Heart left ventricle (tissue), 16 donors: ENCODE data around the gene RTN4RL2. TPM values are rescaled to one million over a fixed set of nuclear protein-coding genes. Genes with fewer than 3 reads are reported as not detected.
A peak's percentile ranks its signal among the peaks of the same experiment; 100 is the strongest.

Experiments
- ATAC-seq, 4 donors: fragments of 200-7000 bp; cut with Tn5 transposase; one replicate each; pipeline ENCODE4 v1.9.1; 2020 to 2022; ENCODE audit warnings: moderate library complexity in 4 of 4, mild to moderate bottlenecking in 3 of 4, moderate number of reproducible peaks in 1 of 4
- DNase-seq, 5 donors: peaks; one replicate each; pipeline ENCODE4 v3.0.0-alpha.2; 2020
- H3K27ac ChIP-seq, 12 donors: fragments of 200-600 bp; sonication (generic) in 4 of 12; one replicate each; pipeline versions ENCODE4 v1.5.0 to v1.8.0; 2016 to 2022; ENCODE audit warnings: mild to moderate bottlenecking in 2 of 12
- H3K27me3 ChIP-seq, 9 donors: fragments of 200-600 bp; sonication (generic) in 2 of 9; one replicate each; pipeline versions ENCODE4 v1.5.1 to v1.8.0; 2016 to 2022; ENCODE audit warnings: mild to moderate bottlenecking in 3 of 9
- H3K36me3 ChIP-seq, 9 donors: fragments of 200-600 bp; sonication (generic) in 2 of 9; one replicate each; pipeline versions ENCODE4 v1.5.0 to v1.8.0; 2018 to 2022; ENCODE audit warnings: mild to moderate bottlenecking in 2 of 9
- H3K4me1 ChIP-seq, 12 donors: fragments of 200-600 bp; sonication (generic) in 4 of 12; one replicate each; pipeline versions ENCODE4 v1.5.0 to v1.8.0; 2016 to 2022; ENCODE audit warnings: mild to moderate bottlenecking in 3 of 12
- H3K4me3 ChIP-seq, 12 donors: fragments of 200-600 bp; sonication (generic) in 4 of 12; one replicate each; pipeline versions ENCODE4 v1.5.0 to v1.8.0; 2017 to 2022; ENCODE audit warnings: mild to moderate bottlenecking in 9 of 12, moderate library complexity in 4 of 12
- H3K9me3 ChIP-seq, 12 donors: fragments of 200-600 bp; sonication (generic) in 4 of 12; one replicate each; pipeline versions ENCODE4 v1.5.0 to v1.8.0; 2016 to 2022; ENCODE audit warnings: mild to moderate bottlenecking in 1 of 12
- POLR2A ChIP-seq, 2 donors: fragments of 450-650 bp; IDR thresholded peaks; one replicate each; pipeline ENCODE4 v1.6.1; 2017; ENCODE audit warnings: antibody characterized with exemption in 2 of 2, mild to moderate bottlenecking in 2 of 2, moderate library complexity in 2 of 2
- WGBS, 4 donors: extraction: QIAGEN DNeasy Blood & Tissue Kit in 2 of 4; methylation state at CpG; one replicate each; pipeline versions ENCODE4 v1.1.5 to v1.1.7; 2013 to 2018; 5-methylcytosine and 5-hydroxymethylcytosine counted together
- intact Hi-C, 10 donors: fragments of 100-400 bp; cut with DNase I; formaldehyde crosslinking; loops; one replicate each; pipeline versions ENCODE4 v1.11.1 to v1.14.2; 2022
- polyA plus RNA-seq, 2 donors: library from polyadenylated mRNA; stranded (reverse); fragments of 200-250 nt; gene quantifications; one replicate each; pipeline ENCODE4 v1.2.3, GENCODE V29; 2013
- total RNA-seq, 9 donors: library from RNA; depleted of rRNA in 2 of 9; stranded (reverse); fragments of >200 nt in 2 of 9; fragmentation: NEBNext Ultra II Directional in 3 of 9; extraction: Animal tissue kit (Norgen Biotek cat#: 25700) in 3 of 9; gene quantifications; one replicate each; pipeline versions ENCODE4 v1.1.0 to v1.2.4, GENCODE V29; 2016 to 2023
- TF ChIP-seq, protein P1 (sequence below), 12 donors: fragments of 200-600 bp; sonication (generic) in 4 of 12; IDR thresholded peaks; one replicate each; pipeline versions ENCODE4 v1.5.0 to v1.8.0; 2018 to 2022; ENCODE audit warnings: antibody characterized with exemption in 12 of 12, mild to moderate bottlenecking in 5 of 12
- donor health status: ischemic (EF 13 %, LVEDD 7.1; RV severe dilation, severe dysfunction).
- donor health status: healthy with polysubstance abuse.
- donor health status: DM: no; HTN: yes; CAD: no.
- donor health status: DM: no; HTN: no; CAD: no.
- donor health status: ischemic (EF 25% LVEDD 6.9; RV normal size, moderate dysfunction).
- donor health status: ischemic (EF 25% LVEDD 5.7; RV mildly dilated, moderate dysfunction).
- donor health status: healthy.
- donor health status: DM: yes; HTN: yes; CAD: no.
- donor health status: ischemic (EF 35%, LVEDD 5.7; RV mildly dilated, moderate dysfunction).
- donor health status: nonischemic (EF 11% LVEDD 7.7; RV severe dilation, severe dysfunction).
- donor health status: DM: yes; HTN: yes; CAD: no.
- donor health status: PGD.
- donor health status: ischemic (EF 29% LVEDD 5.4; RV normal size, mild dysfunction).
- donor health status: nonischemic (EF 23%, LVEDD 6.1; RV moderate dilation, normal function).

RTN4RL2 gene
- total and polyA plus RNA-seq, 11 donors, result 0.58 to 2.1 (median 1.1) TPM

DNA sequence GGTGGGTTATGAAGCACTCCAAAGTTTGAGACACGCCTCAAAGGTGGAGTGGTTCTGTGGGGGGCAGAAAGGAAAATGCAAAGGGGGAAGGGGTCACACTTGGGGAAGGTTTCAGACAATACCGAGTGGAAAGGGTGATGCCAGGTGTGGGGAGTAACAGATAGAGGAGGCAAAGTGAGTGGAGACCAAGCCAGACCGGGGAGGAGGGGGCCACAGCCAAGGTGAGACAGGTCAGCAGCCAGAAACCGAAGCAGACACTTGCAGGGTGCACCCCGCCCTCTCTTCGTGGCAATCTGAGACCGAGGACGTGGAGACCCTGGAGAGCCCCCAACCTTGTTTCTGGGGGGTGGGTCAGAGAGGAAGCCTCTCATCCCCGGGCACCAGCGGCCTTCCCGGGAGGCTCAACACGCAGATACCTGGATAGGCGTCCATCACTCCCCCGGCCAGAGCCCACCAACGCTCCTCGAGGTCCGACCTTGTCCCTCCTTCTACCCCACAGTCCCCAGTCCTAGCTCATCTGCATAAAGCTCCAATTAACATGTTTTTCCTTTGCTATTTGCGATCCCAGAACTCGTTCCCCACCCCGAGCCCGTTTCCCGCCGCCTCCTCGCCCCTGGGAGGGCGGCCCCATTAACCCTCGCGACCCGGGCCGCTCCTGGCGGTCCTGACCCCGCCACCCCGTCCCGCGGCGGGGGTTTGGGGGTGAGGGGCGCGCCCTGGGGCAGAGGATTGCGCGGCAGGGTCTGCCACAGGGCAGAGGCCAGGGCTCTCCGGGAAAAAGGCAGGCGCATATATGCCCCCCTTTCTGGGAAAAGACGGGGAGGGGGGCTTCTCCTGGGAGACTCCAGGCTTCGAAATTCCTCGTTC is 21.8 kb downstream of the RTN4RL2 start:
- 12 to 24% (median 15%) methylated on average over 23 to 44 of the region's 44 CpGs for WGBS, 4 donors
- Histone ChIP-seq H3K4me3 (peak overlapping the region in 9 of 12 donors; percentile 0 to 50 (median 40)), H3K9me3 (no peaks in the 10 kb centered on the region), H3K27me3 (peaks cover 0 to 33% (median 13%) of the 10 kb centered on the region in 9 donors), H3K4me1 (peaks cover 0 to 23% (median 13%) of the 10 kb centered on the region in 12 donors), H3K36me3 (peaks cover 0 to 26% (median 21%) of the 10 kb centered on the region in 9 donors), H3K27ac (no peak overlapping the region)
- no peak for DNase-seq
- ATAC-seq, result no peak
- TF ChIP-seq POLR2A (IDR thresholded peaks at IDR 0.05), result no peak
- TF ChIP-seq, protein P1, sequence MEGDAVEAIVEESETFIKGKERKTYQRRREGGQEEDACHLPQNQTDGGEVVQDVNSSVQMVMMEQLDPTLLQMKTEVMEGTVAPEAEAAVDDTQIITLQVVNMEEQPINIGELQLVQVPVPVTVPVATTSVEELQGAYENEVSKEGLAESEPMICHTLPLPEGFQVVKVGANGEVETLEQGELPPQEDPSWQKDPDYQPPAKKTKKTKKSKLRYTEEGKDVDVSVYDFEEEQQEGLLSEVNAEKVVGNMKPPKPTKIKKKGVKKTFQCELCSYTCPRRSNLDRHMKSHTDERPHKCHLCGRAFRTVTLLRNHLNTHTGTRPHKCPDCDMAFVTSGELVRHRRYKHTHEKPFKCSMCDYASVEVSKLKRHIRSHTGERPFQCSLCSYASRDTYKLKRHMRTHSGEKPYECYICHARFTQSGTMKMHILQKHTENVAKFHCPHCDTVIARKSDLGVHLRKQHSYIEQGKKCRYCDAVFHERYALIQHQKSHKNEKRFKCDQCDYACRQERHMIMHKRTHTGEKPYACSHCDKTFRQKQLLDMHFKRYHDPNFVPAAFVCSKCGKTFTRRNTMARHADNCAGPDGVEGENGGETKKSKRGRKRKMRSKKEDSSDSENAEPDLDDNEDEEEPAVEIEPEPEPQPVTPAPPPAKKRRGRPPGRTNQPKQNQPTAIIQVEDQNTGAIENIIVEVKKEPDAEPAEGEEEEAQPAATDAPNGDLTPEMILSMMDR (IDR thresholded peaks at IDR 0.05), result no peak
- intact Hi-C loops, result loop anchor here in 9 of 10 donors (2.0 to 10.0 kb wide), 4 partner anchors 23 to 137 kb away; no protein-coding TSS in a partner anchor

DNA sequence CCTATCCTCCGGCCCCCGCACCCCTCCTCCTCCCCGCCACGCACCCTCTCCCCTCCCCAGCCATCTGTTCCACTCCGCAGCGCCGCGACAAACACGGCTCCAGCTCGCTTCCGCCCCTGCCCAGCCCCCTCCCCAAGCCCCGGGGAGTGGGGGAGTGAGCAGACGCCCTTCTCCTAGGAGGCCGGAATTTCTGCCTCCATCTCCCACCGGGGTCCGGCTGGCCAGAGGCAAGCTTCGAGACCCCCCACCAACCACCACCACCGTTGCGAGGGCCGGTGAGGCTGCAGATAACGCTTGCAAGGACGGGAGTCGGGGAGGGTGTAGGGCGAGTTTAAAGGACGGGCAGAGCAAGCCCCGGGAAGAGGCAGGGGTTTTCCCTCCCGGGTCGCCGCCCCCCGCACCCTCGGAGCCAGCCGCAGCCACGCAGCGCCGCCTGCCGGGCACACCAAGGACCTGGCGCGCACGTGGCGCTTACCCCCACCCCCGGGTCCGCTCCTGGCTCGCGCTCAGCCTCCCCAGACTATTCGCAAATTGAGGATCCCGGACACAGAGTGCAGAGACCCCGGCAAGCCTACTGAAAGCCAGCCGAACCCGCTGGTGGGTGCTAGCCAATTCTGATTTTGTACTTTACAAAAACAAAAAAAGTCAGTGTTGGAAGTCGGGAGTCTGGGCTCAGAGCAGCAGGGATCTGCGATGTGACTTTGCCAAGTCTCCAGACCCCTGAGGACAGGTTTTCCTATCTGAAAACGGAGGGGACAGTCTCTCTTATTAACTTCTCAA is 22.6 kb downstream of the RTN4RL2 start:
- H3K4me1 ChIP-seq, result peaks cover 0 to 23% (median 13%) of the 10 kb centered on the region in 12 donors
- ATAC-seq, result peak in 3 of 4 donors; percentile 51 to 73 (median 58)
- H3K4me3 ChIP-seq, result peak overlapping the region in 11 of 12 donors; percentile 0 to 50 (median 40)
- TF ChIP-seq, protein P1 (IDR thresholded peaks at IDR 0.05), result peak; percentile 46 to 78 (median 64)
- no peak for TF ChIP-seq POLR2A (IDR thresholded peaks at IDR 0.05)
- peak in 1 of 5 donors; percentile 34 for DNase-seq
- H3K9me3 ChIP-seq, result no peaks in the 10 kb centered on the region
- peaks cover 0 to 34% (median 28%) of the 10 kb centered on the region in 9 donors for H3K36me3 ChIP-seq
- 2 to 4% (median 3%) methylated on average over 37 to 52 of the region's 52 CpGs for whole genome bisulfite sequencing, 4 donors
- intact Hi-C loops, result loop anchor here in 4 of 10 donors (2.0 to 10.0 kb wide), 3 partner anchors 24 to 138 kb away; no protein-coding TSS in a partner anchor
- peaks cover 0 to 33% (median 13%) of the 10 kb centered on the region in 9 donors for H3K27me3 ChIP-seq
- H3K27ac ChIP-seq, result no peak overlapping the region

DNA sequence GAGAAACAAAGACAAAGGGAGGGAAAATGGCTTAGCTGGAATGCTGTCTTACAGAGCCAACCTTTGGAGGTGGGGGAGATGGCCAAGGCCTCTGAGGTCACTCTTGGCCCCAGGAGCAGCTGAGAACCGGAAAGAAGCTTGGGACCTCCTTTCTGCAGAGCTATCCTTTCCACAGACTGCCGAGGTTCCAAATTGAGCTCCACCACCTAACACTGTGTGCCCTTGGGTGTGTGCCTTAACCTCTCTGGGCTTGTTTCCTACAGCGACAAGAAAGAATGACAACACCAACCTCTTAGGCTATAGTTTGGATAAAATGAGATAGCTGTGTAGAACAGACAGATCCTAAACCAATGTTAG is 23.2 kb downstream of the RTN4RL2 start:
- DNase-seq (no peak), ATAC-seq (no peak)
- TF ChIP-seq, protein P1 (IDR thresholded peaks at IDR 0.05), result no peak
- no peak for TF ChIP-seq POLR2A (IDR thresholded peaks at IDR 0.05)
- H3K4me3 ChIP-seq, result peak overlapping the region in 1 of 12 donors; percentile 46
- WGBS, 4 donors, result 57 to 76% (median 64%) methylated on average over 3 of the region's 3 CpGs
- peaks cover 0 to 40% (median 33%) of the 10 kb centered on the region in 9 donors for H3K36me3 ChIP-seq
- H3K27ac ChIP-seq, result no peak overlapping the region
- peaks cover 0 to 33% (median 13%) of the 10 kb centered on the region in 9 donors for H3K27me3 ChIP-seq
- H3K9me3 ChIP-seq, result no peaks in the 10 kb centered on the region
- peaks cover 0 to 23% (median 13%) of the 10 kb centered on the region in 12 donors for H3K4me1 ChIP-seq
- intact Hi-C loops, result loop anchor here in 4 of 10 donors (2.0 to 10.0 kb wide), 3 partner anchors 25 to 139 kb away; no protein-coding TSS in a partner anchor
